ENCODE data around the gene GBP4. TPM values are rescaled to one million over a fixed set of nuclear protein-coding genes. Genes with fewer than 3 reads are reported as not detected.

Gene GBP4
- total RNA-seq, 1 experiment from 2014 or later: 1.7 TPM

GRCh38 chr1:89199525-89200031 lies 836 bp upstream of the GBP4 start:
- H3K4me1 ChIP-seq (ENCODE audit: insufficient read depth, low read length, poor library complexity, severe bottlenecking): peaks cover 23% of the 10 kb centered on the region
- CTCF ChIA-PET: no interaction called here
- H3K27me3 ChIP-seq (replicated peaks; ENCODE audit: insufficient read depth, low read depth, low read length, poor library complexity): no peaks in the 10 kb centered on the region
- no TSS peak for BruUV-seq (replicated peaks)
- DNase-seq (ENCODE audit: low spot score): no peak
- intact Hi-C loops (cut with micrococcal nuclease; ENCODE audit: unreplicated experiment): no loop called here
- H3K4me3 ChIP-seq (ENCODE audit: low read depth, low read length, poor library complexity, severe bottlenecking): no peak overlapping the region
- no peak for TF ChIP-seq EZH2 (IDR thresholded peaks at IDR 0.05; ENCODE audit: borderline replicate concordance, low read depth, low read length, poor library complexity, severe bottlenecking)
- no peak for TF ChIP-seq CTCF (conservative IDR thresholded peaks at IDR 0.05; ENCODE audit: low read depth, low read length)
- no peak overlapping the region for H3K27ac ChIP-seq (ENCODE audit: low read depth, low read length, poor library complexity, severe bottlenecking)
- POLR2A ChIA-PET (ENCODE audit: low non-redundant PET): no interaction called here
- H3K9me3 ChIP-seq (ENCODE audit: low read depth, low read length, poor library complexity, severe bottlenecking): peaks cover 6% of the 10 kb centered on the region
- H3K36me3 ChIP-seq (ENCODE audit: insufficient read depth, low read length, poor library complexity, severe bottlenecking): no peaks in the 10 kb centered on the region

DNA sequence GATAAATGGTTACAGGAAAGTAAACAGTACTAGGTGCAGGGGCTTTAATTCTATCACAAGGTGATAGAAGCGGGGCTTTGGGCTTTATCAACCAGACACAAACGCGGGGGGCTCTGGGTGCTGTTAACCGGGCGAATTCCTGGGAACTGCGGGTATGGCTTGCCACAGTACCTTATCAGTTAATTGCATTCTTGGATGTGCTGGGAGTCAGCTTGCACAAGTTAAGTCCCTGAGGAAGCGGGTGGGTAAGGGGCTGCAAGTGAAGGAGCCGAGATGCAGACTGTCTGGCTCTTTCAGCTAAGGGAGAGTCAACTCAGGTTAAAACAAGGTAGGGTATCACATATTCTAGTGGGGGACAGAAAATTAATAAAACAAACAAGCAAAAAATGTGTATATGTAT lies 661 bp downstream of the GBP4 start:
- no TSS peak for BruUV-seq (replicated peaks)

GRCh38 chr1:89195476-89195875 lies 3.3 kb downstream of the GBP4 start:
- intact Hi-C loops (cut with micrococcal nuclease; ENCODE audit: unreplicated experiment): no loop called here
- CTCF ChIA-PET: no interaction called here
- H3K36me3 ChIP-seq (ENCODE audit: insufficient read depth, low read length, poor library complexity, severe bottlenecking): no peaks in the 10 kb centered on the region

More for the DNA sequence above, 661 bp downstream of the GBP4 start:
- Histone ChIP-seq H3K27ac (ENCODE audit: low read depth, low read length, poor library complexity, severe bottlenecking) (no peak overlapping the region), H3K27me3 (replicated peaks; ENCODE audit: insufficient read depth, low read depth, low read length, poor library complexity) (no peaks in the 10 kb centered on the region), H3K9me3 (ENCODE audit: low read depth, low read length, poor library complexity, severe bottlenecking) (no peaks in the 10 kb centered on the region), H3K4me3 (ENCODE audit: low read depth, low read length, poor library complexity, severe bottlenecking) (no peak overlapping the region), H3K36me3 (ENCODE audit: insufficient read depth, low read length, poor library complexity, severe bottlenecking) (no peaks in the 10 kb centered on the region), H3K4me1 (ENCODE audit: insufficient read depth, low read length, poor library complexity, severe bottlenecking) (peaks cover 23% of the 10 kb centered on the region)
- no peak for TF ChIP-seq EZH2 (IDR thresholded peaks at IDR 0.05; ENCODE audit: borderline replicate concordance, low read depth, low read length, poor library complexity, severe bottlenecking)
- TF ChIP-seq CTCF (conservative IDR thresholded peaks at IDR 0.05; ENCODE audit: low read depth, low read length): no peak
- DNase-seq (ENCODE audit: low spot score): no peak
- CTCF ChIA-PET: no interaction called here
- POLR2A ChIA-PET (ENCODE audit: low non-redundant PET): no interaction called here
- intact Hi-C loops (cut with micrococcal nuclease; ENCODE audit: unreplicated experiment): no loop called here

More at GRCh38 chr1:89195476-89195875, 3.3 kb downstream of the GBP4 start:
- no peaks in the 10 kb centered on the region for H3K27me3 ChIP-seq (replicated peaks; ENCODE audit: insufficient read depth, low read depth, low read length, poor library complexity)
- H3K27ac ChIP-seq (ENCODE audit: low read depth, low read length, poor library complexity, severe bottlenecking): no peak overlapping the region
- no peak for DNase-seq (ENCODE audit: low spot score)
- H3K9me3 ChIP-seq (ENCODE audit: low read depth, low read length, poor library complexity, severe bottlenecking): no peaks in the 10 kb centered on the region
- POLR2A ChIA-PET (ENCODE audit: low non-redundant PET): no interaction called here
- BruUV-seq (replicated peaks): no TSS peak
- TF ChIP-seq EZH2 (IDR thresholded peaks at IDR 0.05; ENCODE audit: borderline replicate concordance, low read depth, low read length, poor library complexity, severe bottlenecking) (no peak), CTCF (conservative IDR thresholded peaks at IDR 0.05; ENCODE audit: low read depth, low read length) (no peak)
- peaks cover 19% of the 10 kb centered on the region for H3K4me1 ChIP-seq (ENCODE audit: insufficient read depth, low read length, poor library complexity, severe bottlenecking)
- H3K4me3 ChIP-seq (ENCODE audit: low read depth, low read length, poor library complexity, severe bottlenecking): no peak overlapping the region

Measured in A673 (cell line).